IPS DF 19.7 (cell line): ENCODE results near the gene CCND1.

Source experiments
- DNase-seq: peaks from one replicate; pipeline ENCODE4 v3.0.0-alpha.2; 2013; ENCODE audit warnings: low read depth, low spot score

Gene CCND1

GRCh38 chr11:69652999-69653398 is 12.0 kb downstream of the CCND1 start:
- no peak for DNase-seq

GRCh38 chr11:69653406-69653960 is 12.5 kb downstream of the CCND1 start:
- no peak for DNase-seq

GRCh38 chr11:69654001-69654659 is 13.2 kb downstream of the CCND1 start:
- no peak for DNase-seq

- DNase-seq, result no peak
Measured at GRCh38 chr11:69654660-69655478, 13.9 kb downstream of the CCND1 start.

- no peak for DNase-seq
Measured at GRCh38 chr11:69655479-69656428, 14.8 kb downstream of the CCND1 start.

- no peak for DNase-seq
Measured at GRCh38 chr11:69656536-69657455, 15.8 kb downstream of the CCND1 start.

- no peak for DNase-seq
Measured at GRCh38 chr11:69657456-69657910, 16.5 kb downstream of the CCND1 start.

GRCh38 chr11:69657911-69658625 is 17.1 kb downstream of the CCND1 start:
- DNase-seq, result no peak

- no peak for DNase-seq
Measured at GRCh38 chr11:69658626-69659450, 17.9 kb downstream of the CCND1 start.

GRCh38 chr11:69659591-69659990 is 18.6 kb downstream of the CCND1 start:
- DNase-seq, result no peak

- no peak for DNase-seq
Measured at GRCh38 chr11:69660001-69660500, 19.1 kb downstream of the CCND1 start.

- DNase-seq, result no peak
Measured at GRCh38 chr11:69661413-69661715, 20.4 kb downstream of the CCND1 start.

- no peak for DNase-seq
Measured at GRCh38 chr11:69662021-69662698, 21.2 kb downstream of the CCND1 start.

- no peak for DNase-seq
Measured at GRCh38 chr11:69662806-69663205, 21.9 kb downstream of the CCND1 start.

- no peak for DNase-seq
Measured at GRCh38 chr11:69663326-69663725, 22.4 kb downstream of the CCND1 start.

- DNase-seq, result no peak
Measured at GRCh38 chr11:69664103-69664775, 23.3 kb downstream of the CCND1 start.

GRCh38 chr11:69664901-69665300 is 23.9 kb downstream of the CCND1 start:
- DNase-seq, result no peak

GRCh38 chr11:69665669-69666068 is 24.7 kb downstream of the CCND1 start:
- DNase-seq, result no peak
